Ishikawa (cell line): ENCODE data around the gene STXBP4.

Experiments used
- CEBPB ChIP-seq: IDR thresholded peaks from 2 replicates; pipeline ENCODE4 v1.6.1; 2012
- CREB1 ChIP-seq: IDR thresholded peaks from 2 replicates; pipeline ENCODE4 v1.6.1; 2012; ENCODE audit warnings: low read depth
- EGR1 ChIP-seq: IDR thresholded peaks from 2 replicates; pipeline ENCODE4 v1.6.1; 2012
- EP300 ChIP-seq: IDR thresholded peaks from 2 replicates; pipeline ENCODE4 v1.6.1; 2012; ENCODE audit warnings: borderline replicate concordance
- FOXM1 ChIP-seq: IDR thresholded peaks from 2 replicates; pipeline ENCODE4 v1.6.1; 2012; ENCODE audit warnings: low read depth, borderline replicate concordance
- MAX ChIP-seq: IDR thresholded peaks from 2 replicates; pipeline ENCODE4 v1.6.1; 2012
- NFIC ChIP-seq: IDR thresholded peaks from 2 replicates; pipeline ENCODE4 v1.6.1; 2012
- RAD21 ChIP-seq: IDR thresholded peaks from 2 replicates; pipeline ENCODE4 v1.6.1; 2012; ENCODE audit warnings: low read depth
- REST ChIP-seq: IDR thresholded peaks from 2 replicates; pipeline ENCODE4 v1.6.1; 2012; ENCODE audit warnings: low read depth, mild to moderate bottlenecking
- TAF1 ChIP-seq: IDR thresholded peaks from 2 replicates; pipeline ENCODE4 v1.6.1; 2012; ENCODE audit warnings: low read depth, mild to moderate bottlenecking
- TCF12 ChIP-seq: IDR thresholded peaks from 2 replicates; pipeline ENCODE4 v1.6.1; 2012; ENCODE audit warnings: low read depth
- TEAD4 ChIP-seq: IDR thresholded peaks from 2 replicates; pipeline ENCODE4 v1.6.1; 2012
- USF1 ChIP-seq: IDR thresholded peaks from 2 replicates; pipeline ENCODE4 v1.6.1; 2012
- YY1 ChIP-seq: IDR thresholded peaks from 2 replicates; pipeline ENCODE4 v1.6.1; 2012; ENCODE audit warnings: low read depth
- ZBTB7A ChIP-seq: IDR thresholded peaks from 2 replicates; pipeline ENCODE4 v1.6.1; 2012; ENCODE audit warnings: low read depth

The STXBP4 gene

GRCh38 chr17:54968262-54968987, at the start of gene STXBP4, which contains the start of gene COX11:
TSS of gene STXBP4 (plus strand) at chr17:54968765. CDS start at chr17:54986220, 17,455 bp downstream.
TSS of gene COX11 (minus strand) at chr17:54968654. CDS start at chr17:54968646, 8 bp downstream.
- TF ChIP-seq USF1 (0 out of 2 replicates have a peak, but pooled peaks have one; percentile 41), RAD21 (no peak), TAF1 (peak; percentile 86), MAX (no peak; the same call in 1 of the 2 replicates), FOXM1 (no peak), CREB1 (no peak), TEAD4 (no peak; the same call in 1 of the 2 replicates), ZBTB7A (no peak; the same call in 1 of the 2 replicates), REST (0 out of 2 replicates have a peak, but pooled peaks have one; percentile 8), YY1 (peak; percentile 26; the same call in 1 of the 2 replicates), CEBPB (no peak), TCF12 (peak; percentile 20; the same call in 1 of the 2 replicates), NFIC (no peak; the same call in 1 of the 2 replicates), EP300 (peak; percentile 39; the same call in 1 of the 2 replicates), EGR1 (no peak)

DNA sequence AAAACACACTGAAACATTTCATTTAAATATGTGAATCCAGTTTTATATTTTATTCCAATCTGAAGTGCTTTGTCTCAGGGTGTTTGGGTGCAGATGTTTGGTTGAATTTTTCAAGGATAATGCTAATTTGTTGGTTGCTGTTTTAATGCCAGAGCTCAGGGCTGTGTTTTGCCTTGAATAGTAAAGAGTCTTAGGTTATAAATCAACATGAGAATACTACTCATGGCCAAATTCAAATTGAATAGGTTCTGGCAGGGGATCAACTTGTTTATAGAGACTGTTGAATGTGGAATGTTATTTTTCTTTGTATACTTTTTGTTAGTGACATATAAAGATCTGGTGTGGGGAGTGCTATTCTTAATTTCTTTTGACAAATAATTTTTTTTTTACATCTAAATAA, 49.1 kb upstream of the STXBP4 start:
- TF ChIP-seq EGR1 (no peak), MAX (no peak), CEBPB (no peak)

DNA sequence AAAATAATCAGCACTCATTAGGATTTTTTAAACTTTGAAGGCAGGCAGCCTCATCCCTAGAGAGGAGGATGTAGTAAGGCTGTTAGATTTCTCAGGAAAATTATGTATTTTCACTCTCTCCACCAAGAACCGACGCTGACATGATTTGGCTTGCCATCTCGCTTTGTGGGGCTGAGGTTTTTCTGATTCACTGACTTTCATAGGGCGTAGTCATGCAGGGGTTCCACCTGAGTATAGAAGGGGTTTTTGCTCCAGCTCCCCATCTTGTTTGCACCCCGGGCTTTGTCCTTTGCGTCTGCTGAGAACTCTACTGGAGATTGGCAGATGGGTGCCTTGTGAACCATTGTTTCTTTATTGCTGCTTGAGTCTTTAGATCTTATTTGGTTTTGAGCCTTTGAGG, 47.7 kb upstream of the STXBP4 start:
- no peak for TF ChIP-seq NFIC
- TF ChIP-seq TEAD4, result no peak
- TF ChIP-seq CREB1, result no peak
- no peak for TF ChIP-seq ZBTB7A
- TF ChIP-seq FOXM1, result no peak
- TF ChIP-seq USF1, result no peak

DNA sequence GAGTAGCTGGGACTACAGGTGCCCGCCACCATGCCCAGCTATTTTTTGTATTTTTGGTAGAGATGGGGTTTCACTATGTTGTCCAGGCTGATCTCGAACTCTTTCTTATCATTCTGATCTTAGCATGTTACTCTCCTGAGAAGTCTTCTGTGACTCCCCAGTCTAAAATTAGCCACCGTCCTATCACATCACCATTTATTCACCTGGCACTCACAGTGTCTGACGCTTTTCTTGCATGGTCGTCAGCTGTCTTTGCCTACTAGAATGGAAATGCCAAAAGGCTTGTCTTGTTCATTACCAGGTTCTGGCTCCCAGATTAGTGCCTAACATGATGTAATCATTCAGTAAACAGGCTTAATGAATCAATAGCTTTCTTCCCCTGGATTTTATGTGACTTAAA, 44.2 kb upstream of the STXBP4 start:
- TF ChIP-seq EGR1, result no peak
- TF ChIP-seq CEBPB, result no peak
- TF ChIP-seq TCF12, result no peak
- TF ChIP-seq MAX, result no peak
- TF ChIP-seq USF1, result no peak
- TF ChIP-seq CREB1, result no peak
- TF ChIP-seq RAD21, result no peak
- no peak for TF ChIP-seq FOXM1
- no peak for TF ChIP-seq EP300
- no peak for TF ChIP-seq YY1
- no peak for TF ChIP-seq REST
- TF ChIP-seq NFIC, result no peak

DNA sequence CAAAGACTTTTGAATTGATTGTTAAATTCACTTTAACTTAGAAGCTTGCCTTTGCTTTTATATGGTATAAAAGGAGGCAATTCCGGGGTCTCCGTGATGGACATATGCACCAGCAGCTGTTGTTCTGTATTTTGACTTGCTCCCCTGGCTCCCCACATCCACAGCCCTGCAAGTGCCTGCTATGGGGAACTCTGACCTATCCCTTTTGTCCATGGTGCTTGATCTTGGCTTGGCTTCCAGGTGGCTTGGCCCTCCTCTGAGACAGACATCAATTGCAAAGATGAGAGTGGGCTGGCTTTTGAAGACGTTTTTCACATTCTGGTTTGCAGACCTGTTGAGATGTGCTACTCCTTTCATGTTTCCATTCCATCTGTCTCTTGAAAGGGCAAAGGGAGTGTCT, 41.0 kb upstream of the STXBP4 start:
- TF ChIP-seq TCF12 (no peak), CREB1 (no peak), MAX (no peak), NFIC (no peak), YY1 (no peak), FOXM1 (no peak), REST (no peak), EGR1 (no peak)
